Astrocyte of the spinal cord (primary cell): Measurements from ENCODE around the gene PRG3.
A peak's percentile ranks its signal among the peaks of the same experiment; 100 is the strongest.

Experiments
- DNase-seq: peaks from one replicate; pipeline ENCODE4 v3.0.0; 2011; ENCODE audit warnings: low read depth, low spot score
- H3K4me3 ChIP-seq: 2 replicates; pipeline ENCODE4 v1.5.1; 2011; ENCODE audit warnings: low read depth, mild to moderate bottlenecking, low read length, moderate library complexity
- CTCF ChIP-seq: IDR thresholded peaks from 2 replicates; pipeline ENCODE4 v1.5.1; 2012; ENCODE audit warnings: low read depth, mild to moderate bottlenecking, low read length, inconsistent platforms
- in situ Hi-C: cut with HindIII; loops from 2 replicates; pipeline ENCODE4 v1.10.0; 2017; ENCODE audit warnings: low sequenced_read_pairs

The PRG3 gene

GRCh38 chr11:57391111-57391510 lies 10.2 kb upstream of the PRG3 start:
- H3K4me3 ChIP-seq, result no peak overlapping the region
- no peak for TF ChIP-seq CTCF
- DNase-seq, result no peak
- in situ Hi-C loops, result no loop called here

GRCh38 chr11:57390535-57390934 lies 9.6 kb upstream of the PRG3 start, which contains the start of gene PRG2:
Gene PRG2, minus strand, starts transcription at chr11:57390650. Its CDS starts 706 bp downstream, at chr11:57389944.
- H3K4me3 ChIP-seq, result no peak within 1 kb of the TSS
- no peak for TF ChIP-seq CTCF
- in situ Hi-C loops, result no loop called here
- no peak for DNase-seq

GRCh38 chr11:57387289-57388030 lies 6.5 kb upstream of the PRG3 start:
- in situ Hi-C loops, result no loop called here
- no peak overlapping the region for H3K4me3 ChIP-seq
- TF ChIP-seq CTCF, result no peak
- peak; percentile 13 for DNase-seq

GRCh38 chr11:57386178-57386940 lies 5.4 kb upstream of the PRG3 start:
- no peak for TF ChIP-seq CTCF
- no peak overlapping the region for H3K4me3 ChIP-seq
- in situ Hi-C loops, result no loop called here
- DNase-seq, result no peak

GRCh38 chr11:57379732-57380131 lies 1.2 kb downstream of the PRG3 start:
- in situ Hi-C loops, result no loop called here
- H3K4me3 ChIP-seq, result no peak overlapping the region
- peak; percentile 37 for DNase-seq
- TF ChIP-seq CTCF, result no peak

- no peak for TF ChIP-seq CTCF
- in situ Hi-C loops, result no loop called here
- H3K4me3 ChIP-seq, result no peak overlapping the region
- DNase-seq, result no peak
Observed at GRCh38 chr11:57378186-57378585, 2.8 kb downstream of the PRG3 start.
